Stimulated activated CD4-positive, alpha-beta T cell treated with anti-CD3 and anti-CD28 coated beads, Interleukin-15, amount 100 ng/mL, for 24 hours (primary cell): ENCODE measurements around the gene CD320.
"Not testable (repeated sequence)": the region's sequence is repeated elsewhere in the genome, so short reads cannot be mapped to it uniquely, and the experiment has no call there.

Experiments
- DNase-seq: peaks from one replicate; pipeline ENCODE4 v3.0.0-alpha.2; 2020

CD320 gene

GRCh38 chr19:8332976-8333766 is 25.0 kb upstream of the CD320 start:
- no peak for DNase-seq

DNA sequence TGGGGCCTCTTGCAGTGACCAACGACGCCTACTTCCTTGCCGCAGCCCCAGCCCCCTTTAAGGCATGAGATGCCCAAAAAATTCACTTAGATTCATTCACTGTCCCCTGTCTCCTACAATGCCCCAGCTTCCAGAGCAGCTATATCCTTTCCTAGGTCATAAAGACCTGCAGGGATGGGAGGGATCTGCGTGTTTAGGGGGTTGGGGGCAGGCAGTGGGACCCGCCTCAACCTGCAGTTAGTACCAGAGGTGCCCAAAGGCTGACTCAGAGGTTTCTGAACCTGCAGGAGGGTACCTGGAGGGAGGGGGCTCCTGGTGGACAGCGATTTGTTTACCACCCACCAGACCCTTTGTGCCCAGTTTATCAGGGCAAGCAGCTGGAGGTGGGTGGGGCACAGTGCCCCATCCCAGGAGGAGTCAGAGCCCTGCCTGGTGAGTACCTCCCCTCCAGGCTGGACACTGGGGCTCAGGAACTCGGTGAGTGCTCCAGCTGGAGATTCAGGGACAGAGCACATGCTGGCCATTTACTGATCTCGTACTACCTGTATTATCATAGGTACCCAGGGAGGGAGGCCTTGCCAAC is 23.2 kb upstream of the CD320 start:
- DNase-seq: no peak

DNA sequence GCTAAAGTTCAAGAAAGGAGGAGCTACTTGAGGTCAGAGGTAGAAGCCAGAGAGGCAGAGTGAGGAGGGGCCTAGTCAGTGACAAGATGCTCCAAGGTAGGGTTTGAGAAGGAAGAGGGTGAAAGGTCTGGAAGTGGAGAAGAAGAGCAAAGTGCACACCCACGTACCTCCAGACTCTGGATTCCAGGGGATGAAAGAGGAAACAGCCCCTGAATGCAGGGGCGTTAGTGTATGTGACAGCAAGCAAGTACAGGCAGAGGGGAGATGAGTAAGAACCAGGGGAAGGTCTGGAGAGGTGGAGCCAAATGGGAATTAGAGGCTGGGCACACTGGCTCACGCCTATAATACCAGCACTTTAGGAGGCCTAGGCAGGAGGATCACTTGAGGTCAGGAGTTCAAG is 21.8 kb upstream of the CD320 start:
- DNase-seq: no peak

GRCh38 chr19:8325454-8325853 is 17.3 kb upstream of the CD320 start:
- DNase-seq: no peak

DNA sequence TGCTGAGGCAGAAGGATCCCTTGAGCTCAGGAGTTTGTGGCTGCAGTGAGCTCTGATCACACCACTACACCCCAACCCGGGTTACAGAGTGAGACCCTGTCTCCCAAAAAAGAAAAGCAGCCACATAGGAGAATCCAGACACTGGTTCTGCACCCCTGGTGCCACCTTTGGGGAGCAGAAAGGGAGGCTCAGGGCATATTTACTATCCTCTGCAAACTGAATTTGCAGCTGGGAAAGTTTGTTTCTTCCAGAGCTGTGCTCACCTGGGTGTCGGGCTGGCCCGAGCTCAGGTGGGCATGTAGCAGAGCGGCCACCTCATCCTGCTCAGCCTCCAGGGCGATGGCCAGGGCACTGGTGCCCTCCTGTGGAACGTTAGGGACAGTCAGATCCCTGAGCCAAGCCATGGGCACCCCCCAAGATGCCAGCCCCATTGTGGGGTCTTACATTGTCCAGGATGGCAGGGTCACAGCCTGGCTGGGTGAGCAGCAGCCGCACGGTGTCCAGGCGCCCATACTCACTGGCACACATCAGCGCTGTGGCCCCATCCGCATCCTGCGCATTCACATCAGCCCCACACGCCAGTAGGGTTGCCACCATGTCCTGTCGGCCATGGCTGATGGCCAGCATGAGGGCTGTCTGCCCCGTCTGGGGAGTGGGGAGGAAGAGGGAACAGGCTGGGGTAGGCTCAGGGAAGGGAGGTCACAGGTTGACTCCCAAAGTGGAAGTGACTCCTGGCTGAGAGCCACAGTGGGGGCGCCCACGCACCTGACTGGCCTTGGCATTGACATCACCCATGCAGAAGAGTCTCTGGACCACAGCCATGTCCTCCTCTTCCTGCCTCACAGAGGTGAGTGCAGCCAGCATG is 16.3 kb upstream of the CD320 start:
- peak; percentile 43 for DNase-seq

GRCh38 chr19:8323781-8324185 is 15.6 kb upstream of the CD320 start:
- peak; percentile 34 for DNase-seq

GRCh38 chr19:8322638-8322997 is 14.5 kb upstream of the CD320 start:
- DNase-seq: no peak

DNA sequence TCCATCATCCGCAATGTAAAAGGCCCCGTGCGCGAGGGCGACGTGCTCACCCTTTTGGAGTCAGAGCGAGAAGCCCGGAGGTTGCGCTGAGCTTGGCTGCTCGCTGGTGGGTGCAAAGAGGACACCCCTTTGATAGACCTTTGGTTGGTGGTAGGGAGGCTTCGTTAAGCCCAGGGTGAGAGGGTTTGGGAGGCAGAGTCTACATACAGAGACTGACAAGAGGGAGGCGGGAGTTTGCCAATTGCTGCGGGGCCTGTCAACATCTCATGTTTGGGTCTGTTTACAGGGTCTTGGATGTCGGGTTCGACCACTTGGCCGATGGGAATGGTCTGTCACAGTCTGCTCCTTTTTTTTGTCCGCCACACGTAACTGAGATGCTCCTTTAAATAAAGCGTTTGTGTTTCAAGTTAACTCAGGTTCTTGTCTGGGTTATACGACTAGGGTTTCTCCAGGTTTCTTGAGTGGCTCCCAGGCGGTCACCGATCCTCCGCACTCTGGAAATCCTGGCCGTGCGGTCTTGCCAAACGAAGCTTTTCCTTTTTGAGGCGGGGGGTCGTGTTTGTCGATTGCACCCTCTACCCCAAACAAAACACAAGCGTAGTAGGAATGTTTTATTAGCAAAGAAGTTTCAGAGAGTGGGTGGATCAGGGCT is 14.0 kb upstream of the CD320 start:
- no peak for DNase-seq

- DNase-seq: peak; percentile 97
Observed at GRCh38 chr19:8321067-8321985, 13.2 kb upstream of the CD320 start, which contains the start of the genes NDUFA7 and RPS28. Gene NDUFA7, minus strand, starts transcription at chr19:8321375. Its CDS starts 17 bp downstream, at chr19:8321358. Gene RPS28, plus strand, starts transcription at chr19:8321496. Its CDS starts 35 bp downstream, at chr19:8321531.

DNA sequence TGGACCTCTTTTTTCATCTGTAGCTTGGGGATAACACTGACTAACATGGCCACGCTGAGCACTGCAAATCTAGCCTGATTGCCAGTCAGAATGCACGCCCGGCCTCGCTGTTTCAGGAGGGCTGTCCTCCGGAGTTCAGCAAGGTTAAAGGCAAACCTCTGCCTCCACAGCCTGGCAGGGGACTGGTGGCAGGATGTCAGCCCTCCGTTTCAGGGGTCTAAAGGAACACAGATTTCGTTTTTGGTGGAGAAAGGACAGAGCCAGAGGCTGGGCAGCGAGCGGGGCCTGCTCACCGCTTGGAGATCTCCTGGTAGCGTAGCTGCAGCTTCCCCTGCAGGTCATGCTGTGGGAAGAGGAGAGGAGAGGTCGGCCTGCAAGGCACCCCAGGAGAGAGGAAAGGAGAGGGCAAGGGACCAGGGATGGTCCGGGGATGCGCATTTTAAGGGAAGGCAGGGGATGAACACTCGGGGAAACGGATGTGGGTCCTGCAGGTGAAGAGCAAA is 12.5 kb upstream of the CD320 start:
- no peak for DNase-seq

GRCh38 chr19:8319807-8320520 is 11.8 kb upstream of the CD320 start:
- DNase-seq: no peak

GRCh38 chr19:8318835-8319234 is 10.7 kb upstream of the CD320 start:
- DNase-seq: not testable (repeated sequence)

DNA sequence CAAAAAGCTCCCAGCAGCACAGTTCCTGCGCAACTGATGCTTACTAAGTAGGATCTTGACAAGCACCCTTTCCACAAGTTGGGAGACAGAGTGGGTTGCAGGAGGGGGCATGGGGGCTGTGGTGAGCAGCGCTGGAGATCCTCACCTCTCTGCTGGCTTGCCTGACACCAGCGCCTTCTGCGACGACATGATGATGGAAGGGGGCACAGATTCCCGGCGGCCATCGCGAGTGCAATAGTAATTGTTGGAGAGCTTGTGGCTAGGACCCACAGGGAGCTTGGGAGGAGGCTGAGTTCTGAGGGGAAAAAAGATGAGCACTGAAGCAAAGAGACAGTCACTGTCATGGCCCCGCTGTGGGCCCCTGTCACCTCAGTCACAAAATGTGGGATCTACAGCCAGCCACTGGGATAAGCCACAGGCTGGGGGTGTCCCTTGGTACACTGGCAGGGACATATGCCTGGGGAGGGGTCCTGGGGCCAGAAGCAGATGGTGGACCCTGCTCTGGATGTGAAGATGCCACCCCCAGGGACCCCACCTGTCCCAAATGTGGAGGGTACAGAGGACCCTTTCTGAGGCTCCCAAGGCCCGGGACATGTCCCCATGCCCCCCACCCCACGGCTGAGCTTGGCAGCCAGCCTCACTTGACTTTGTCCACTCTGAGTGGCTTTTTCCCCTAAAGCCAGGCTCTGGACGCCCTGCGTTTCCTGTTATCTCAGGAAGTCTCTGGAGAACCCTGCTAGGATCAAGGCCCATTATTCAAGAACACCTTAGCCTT is 8.4 kb upstream of the CD320 start:
- DNase-seq: no peak

DNA sequence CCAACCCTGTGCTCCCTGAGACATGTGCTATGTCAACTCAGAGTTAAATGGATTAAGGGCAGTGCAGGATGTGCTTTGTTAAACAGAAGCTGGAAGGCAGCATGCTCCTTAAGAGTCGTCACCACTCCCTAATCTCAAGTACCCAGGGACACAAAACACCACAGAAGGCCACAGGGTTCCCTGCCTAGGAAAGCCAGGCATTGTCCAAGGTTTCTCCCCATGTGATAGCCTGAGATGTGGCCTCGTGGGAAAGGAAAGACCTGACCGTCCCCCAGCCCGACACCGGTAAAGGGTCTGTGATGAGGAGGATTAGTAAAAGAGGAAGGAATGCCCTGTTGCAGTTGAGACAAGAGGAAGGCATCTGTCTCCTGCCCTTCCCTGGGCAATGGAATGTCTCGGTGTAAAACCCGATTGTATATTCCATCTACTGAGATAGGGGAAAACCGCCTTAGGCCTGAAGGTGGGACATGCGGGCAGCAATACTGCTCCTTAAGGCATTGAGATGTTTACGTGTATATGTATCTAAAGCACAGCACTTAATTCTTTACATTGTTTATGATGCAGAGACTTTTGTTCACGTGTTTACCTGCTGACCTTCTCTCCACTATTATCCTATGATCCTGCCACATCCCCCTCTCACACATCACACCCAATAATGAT is 7.0 kb upstream of the CD320 start:
- not testable (repeated sequence) for DNase-seq

GRCh38 chr19:8311461-8312260 is 3.5 kb upstream of the CD320 start:
- DNase-seq: no peak

- DNase-seq: no peak
Observed at GRCh38 chr19:8310342-8311055, 2.3 kb upstream of the CD320 start.

GRCh38 chr19:8308891-8309291 is 733 bp upstream of the CD320 start:
- no peak for DNase-seq

DNA sequence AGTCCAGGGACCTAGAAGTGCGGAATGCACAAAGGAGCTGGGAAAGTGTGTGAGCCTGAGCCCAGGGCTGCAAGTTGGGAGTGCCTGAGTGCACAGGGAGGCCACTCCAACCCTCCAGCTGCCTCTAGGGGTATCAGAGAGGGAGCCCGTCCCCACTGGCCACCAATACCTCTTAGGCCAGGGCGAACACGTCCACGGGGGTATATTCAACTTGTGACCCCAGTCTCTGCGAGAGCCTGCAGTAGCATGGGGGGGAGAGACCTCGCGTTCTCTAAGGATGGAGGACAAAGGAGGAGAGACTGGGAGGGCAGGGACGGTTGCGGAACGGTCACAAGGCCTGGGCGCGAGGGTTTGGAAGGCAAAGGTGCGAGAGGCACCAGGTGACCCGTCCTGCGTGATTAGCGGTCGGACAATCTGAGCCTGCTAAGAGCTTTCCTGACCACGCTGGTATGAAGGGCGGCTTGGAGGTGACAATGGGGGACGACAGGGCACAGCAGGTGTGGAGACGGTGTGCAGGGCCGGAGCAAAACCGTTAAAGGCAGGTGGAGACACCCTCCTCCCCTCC is 676 bp downstream of the CD320 start:
- no peak for DNase-seq
